DOHH2 (cell line): Measurements from ENCODE around the gene AHI1.
"Not testable (repeated sequence)": the region's sequence is repeated elsewhere in the genome, so short reads cannot be mapped to it uniquely, and the experiment has no call there.

Experiments used
- CTCF ChIP-seq: fragments of 200-600 bp; sonication (generic); IDR thresholded peaks from one replicate; pipeline ENCODE4 v1.5.1; 2014; ENCODE audit warnings: antibody characterized with exemption, mild to moderate bottlenecking, low read depth, low read length; ENCODE audit not compliant: poor library complexity, severe bottlenecking
- EZH2phosphoT487 ChIP-seq: fragments of 200-600 bp; sonication (generic); IDR thresholded peaks from 2 replicates; pipeline ENCODE4 v1.6.1; 2017; ENCODE audit warnings: borderline replicate concordance, mild to moderate bottlenecking, antibody characterized with exemption, low read length, moderate library complexity, mixed read lengths

GRCh38 chr6:135483903-135484302 is 13.6 kb downstream of the AHI1 start:
- TF ChIP-seq CTCF, EZH2phosphoT487: not testable (repeated sequence)
